Left forelimb (tissue), 1 donor: ENCODE data around the gene RADIL.

ENCODE experiments used
- DNase-seq: peaks from one replicate; pipeline ENCODE4 v3.0.0-alpha.2; 2018; ENCODE audit warnings: low spot score

The RADIL gene

DNA sequence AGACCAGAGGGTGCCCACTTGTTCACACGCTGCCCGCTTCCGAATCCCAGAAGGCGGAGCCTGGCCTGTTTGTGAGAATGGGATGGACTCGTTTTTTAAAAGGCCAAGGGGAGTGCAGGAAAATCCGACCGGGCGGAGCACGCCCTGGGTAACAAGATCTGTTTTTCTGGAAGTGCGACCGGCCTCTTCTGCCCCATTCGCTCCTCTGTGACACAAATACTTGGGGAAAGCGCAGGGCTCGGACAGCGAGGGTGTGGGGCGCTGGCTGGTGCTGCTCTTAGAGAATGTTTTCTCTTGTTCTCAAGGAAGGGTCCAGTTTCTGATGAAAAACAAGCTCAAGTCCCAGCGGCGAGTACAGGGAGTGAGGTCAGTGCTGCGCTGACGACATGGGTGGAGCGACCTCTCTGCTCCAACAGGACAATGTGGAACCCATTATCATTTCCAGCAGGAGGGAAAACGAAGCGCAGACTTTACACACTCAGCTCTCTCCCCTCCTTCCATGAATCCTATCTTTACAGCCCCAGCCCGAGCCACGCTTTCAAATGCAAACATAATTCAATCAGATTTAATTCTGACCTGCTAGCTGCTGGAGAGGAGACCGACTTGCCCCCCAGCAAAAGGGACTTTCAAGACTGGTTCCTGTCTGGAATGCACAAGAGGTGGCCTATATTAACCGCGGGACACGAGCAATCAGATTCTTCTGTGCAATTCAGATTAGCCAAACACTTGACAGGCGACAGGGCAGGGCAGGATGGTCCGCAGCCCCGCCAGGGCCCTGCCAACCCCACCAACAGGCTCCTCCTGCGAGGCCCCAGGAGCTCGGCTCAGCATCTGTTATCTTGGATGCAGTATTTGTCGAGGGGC, 1.1 kb downstream of the RADIL start:
- peak; percentile 83 for DNase-seq

DNA sequence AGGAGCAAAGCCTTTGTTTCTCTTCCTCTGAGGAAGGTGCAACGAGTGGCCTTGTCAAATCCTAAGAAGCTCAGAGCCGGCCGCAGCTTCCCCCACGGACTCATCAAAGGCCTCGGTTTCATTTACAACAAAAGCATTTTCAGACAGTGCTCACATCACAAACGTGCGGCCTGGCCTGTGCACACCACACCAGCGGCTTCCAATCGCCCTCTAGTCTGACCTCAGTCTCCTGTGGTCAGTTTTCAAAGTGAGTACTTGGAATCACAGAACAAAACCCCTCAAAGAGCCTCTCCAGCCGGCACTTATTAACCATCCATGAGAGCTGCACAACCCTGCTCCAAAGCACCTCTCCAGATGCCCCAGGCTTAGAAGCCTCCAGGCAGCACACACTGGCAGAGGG, 3.3 kb downstream of the RADIL start:
- no peak for DNase-seq

DNA sequence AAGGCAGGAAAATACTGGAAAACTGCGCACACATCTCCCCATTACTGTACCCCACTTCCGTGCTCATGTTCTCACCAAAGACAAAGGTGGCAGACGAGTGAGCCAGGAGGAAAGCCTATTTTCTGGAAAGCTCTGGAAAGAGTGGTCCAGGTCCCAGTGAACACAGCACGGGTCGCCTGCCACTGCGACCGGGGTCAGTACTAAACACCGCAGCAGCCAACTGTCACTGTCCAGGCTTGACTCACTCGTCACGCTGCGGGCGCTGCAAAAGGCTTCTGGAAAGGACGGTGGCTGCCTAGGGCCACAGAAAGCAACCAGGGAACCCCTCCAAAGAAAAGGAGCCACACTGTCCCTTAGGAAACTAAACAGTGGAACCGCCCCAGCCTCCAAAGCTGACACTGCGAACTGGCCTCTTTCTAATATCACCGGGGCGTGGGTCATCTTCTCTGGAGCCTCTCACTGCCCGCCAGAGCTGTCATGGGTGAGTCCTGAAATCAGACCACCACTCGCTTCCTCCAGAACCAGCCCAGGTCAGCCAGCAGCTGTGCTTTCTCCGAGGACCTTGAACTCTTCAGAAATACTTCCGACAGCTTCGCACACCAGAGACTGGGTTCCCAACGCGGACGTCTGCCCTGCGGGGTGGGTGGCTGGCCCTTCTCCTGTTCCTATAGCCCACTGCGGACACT, 4.0 kb downstream of the RADIL start:
- DNase-seq = no peak

DNA sequence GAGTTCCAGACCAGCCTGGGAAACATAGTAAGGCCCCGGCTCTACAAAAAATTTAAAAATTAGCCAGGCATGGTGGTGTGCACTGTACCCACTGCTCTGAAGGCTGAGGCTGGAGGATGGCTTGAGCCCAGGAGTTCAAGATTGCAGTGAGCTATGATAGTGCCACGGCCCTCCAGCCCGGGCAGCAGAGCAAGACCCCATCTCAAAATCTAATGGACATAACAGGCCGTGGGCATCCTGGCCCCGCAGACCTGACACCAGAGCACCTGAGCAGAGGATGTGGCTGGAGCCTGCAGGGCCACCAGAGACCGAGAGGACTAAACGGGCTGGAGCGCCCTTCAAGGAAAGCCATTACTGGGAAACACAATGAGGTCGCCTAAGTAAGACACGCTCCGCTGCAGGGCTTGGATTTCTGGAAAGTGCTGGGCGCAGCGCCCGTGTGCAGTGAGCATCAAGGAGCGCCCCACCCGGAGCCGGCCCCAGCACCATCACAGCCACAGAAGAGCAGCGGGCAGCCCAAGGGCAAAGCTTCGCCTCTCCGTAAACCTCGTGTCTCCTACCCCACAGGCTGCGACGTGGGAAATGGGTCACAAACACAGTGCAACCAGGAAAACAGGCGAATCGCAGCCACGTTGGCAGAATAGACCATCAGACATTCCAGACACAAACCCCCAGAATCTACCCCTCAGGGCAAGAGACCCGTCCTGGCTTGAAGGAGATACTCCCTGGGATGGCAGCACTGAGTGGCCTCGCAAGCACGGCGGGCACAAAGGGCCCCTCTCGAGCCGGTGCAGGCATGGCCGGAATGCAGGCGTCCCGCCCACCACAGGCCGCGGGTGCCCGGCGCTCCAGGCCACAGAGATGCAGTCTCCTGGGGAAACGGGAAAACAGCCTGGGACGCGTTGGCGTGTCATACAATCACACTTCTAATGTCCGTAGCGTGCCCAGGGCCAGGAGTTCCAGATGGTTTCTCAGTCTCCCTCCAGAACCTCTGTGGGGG, 4.9 kb downstream of the RADIL start:
- DNase-seq = no peak

DNA sequence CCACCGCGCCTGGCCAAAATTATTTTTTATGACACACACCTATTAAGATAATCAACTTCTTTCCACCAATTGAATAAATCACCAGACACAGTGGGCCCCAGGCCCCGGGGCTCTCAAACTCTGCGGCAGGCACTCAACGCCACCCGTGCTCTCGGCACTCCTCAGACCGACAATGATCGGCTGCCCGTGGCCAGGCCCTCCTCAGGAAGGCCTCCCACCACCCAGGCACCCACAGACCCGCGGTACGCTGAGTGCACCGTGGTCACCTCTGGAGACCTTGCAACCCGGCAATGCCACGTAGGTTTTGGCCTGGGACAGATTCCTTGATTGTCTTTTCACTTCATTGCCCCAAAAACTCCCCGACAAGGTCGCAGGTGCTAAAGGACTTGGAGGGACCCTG, 6.9 kb downstream of the RADIL start:
- DNase-seq = no peak

DNA sequence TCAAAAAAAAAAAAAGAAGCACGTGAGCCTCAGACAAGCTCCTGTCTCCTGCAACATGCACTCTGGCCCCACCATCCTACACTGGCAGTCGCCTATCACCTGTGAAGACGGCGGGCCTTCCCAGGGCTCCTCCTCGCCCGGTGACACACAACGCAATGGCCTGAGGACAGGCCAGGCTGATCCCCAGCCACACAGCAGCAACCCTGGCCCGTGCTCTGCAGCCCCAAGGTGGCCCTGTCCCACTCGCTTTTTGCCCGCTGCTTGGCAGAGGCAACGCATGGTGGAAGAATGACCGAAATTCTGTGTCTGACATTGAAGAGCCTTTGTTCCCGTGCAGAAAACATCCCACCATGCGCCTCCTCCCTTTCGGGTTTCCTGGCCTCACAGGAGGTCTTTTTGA, 8.1 kb downstream of the RADIL start:
- DNase-seq = no peak

DNA sequence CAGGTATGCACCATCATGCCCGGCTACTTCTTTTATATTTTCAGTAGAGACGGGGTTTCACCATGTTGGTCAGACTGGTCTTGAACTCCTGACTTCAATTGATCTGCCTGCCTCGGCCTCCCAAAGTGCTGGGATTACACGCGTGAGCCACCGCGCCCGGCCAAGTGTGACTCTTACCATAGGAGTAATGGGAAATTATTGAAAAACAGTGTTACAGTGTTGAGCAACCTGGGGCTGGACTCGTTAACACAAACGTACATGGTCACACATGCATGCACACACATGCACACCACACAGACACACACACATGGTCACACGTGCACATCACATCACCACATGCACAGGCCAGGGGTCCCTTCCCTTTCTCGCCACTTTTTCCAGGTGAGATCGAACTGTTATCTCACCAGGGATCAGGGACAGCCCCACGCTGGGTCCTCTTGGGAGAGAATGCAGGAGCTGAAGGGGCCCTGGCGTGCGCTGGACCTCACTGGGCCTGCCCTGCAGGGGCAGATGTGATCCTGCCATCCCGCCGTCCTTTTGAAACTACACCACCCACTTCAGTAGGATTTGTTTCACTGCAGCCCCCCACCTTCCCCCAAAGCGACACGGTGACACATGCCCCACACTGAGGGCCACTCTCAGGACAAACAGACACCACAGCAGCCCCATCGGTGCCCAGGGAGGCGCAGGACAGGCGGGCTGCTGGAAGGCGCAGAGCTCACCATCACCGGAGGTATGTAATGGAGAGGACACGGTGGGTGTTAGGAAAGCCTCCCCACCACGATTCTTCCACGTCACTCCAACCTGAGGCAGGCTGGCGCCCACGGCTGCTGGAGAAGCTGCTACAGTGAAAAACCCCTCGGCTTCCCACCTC, 10.2 kb downstream of the RADIL start:
- no peak for DNase-seq

DNA sequence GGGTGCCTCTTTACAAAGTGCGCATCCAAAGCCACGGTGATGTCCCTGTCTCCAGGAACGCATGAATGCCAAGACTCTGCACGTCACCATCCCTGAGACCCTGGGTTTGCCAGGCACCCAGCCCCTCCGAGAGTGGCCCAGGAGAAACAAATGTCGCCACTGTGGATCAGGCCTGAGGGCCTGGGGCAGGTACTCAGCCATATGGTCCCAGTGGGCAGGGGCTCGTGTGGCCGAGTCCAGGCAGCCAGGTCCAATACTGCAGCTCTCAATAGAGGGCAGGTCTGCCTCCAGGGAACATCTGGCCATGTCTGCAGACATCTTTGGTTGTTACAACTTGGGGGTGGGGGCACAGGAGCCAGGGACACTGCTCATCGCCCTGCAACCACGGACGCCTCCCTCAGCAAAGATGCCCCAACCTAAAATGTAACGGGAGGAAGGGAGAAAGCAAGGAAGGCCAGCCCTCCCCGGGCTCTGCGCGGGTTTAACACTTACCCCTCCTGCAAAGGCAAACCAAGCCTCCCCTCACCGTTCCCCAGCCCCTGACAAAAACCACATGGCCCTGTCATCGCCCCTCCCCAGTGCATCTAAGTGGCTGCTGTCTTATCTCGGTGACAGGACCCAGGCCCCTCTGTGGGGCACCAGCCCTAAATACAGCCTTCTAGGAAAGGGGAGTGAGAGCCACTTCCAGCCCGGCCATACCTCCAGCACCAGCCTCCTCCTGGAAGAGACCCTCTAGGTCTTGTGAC, 11.4 kb downstream of the RADIL start:
- DNase-seq = no peak

DNA sequence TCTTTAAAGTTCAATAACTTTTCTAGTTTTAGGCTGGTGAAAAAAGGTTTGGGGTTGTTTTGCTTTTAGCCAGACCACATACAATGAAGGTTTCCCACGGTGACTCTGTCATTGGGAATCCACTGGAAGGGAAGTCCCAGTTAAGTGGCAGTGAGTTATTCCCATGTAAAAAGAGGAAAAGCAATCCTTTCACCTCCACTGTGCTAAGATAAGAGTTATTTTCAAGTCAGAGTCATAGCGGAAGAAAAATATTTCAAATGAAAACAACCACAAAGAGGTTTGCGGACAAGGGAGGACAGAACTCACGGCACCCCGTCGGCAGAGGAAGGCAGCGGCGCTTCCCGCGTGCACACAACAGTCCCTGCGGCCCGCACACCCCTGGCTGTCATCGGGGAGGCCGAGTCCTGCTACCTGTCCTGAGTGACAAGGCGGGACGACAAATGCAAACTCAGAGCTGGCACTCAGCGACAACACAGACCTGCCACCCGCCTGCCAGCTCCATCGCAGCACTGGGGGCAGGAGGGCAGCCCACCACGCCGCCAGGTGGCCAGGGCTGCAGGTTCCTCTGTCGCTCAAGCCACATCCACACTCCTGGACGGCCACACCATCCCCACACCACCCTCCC, 12.3 kb downstream of the RADIL start:
- no peak for DNase-seq

DNA sequence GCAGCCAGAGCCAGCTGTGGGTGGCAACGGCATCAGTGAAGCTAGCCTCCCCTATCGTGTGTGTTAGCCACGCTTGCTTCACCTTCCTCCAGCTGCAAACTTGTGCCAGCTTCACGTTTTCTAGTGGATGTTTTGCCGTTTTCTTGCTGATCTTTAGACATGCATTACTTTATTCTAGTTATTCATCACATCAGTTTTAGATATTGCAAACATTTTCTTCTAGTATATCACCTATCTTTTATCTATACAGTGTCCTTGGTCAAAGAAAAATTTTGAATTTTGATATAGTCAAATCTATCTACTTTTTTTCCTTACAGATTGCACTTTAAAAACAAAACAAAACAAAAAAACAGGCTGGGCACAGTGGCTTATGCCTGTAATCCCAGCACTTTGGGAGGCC, 15.0 kb downstream of the RADIL start:
- DNase-seq = no peak

DNA sequence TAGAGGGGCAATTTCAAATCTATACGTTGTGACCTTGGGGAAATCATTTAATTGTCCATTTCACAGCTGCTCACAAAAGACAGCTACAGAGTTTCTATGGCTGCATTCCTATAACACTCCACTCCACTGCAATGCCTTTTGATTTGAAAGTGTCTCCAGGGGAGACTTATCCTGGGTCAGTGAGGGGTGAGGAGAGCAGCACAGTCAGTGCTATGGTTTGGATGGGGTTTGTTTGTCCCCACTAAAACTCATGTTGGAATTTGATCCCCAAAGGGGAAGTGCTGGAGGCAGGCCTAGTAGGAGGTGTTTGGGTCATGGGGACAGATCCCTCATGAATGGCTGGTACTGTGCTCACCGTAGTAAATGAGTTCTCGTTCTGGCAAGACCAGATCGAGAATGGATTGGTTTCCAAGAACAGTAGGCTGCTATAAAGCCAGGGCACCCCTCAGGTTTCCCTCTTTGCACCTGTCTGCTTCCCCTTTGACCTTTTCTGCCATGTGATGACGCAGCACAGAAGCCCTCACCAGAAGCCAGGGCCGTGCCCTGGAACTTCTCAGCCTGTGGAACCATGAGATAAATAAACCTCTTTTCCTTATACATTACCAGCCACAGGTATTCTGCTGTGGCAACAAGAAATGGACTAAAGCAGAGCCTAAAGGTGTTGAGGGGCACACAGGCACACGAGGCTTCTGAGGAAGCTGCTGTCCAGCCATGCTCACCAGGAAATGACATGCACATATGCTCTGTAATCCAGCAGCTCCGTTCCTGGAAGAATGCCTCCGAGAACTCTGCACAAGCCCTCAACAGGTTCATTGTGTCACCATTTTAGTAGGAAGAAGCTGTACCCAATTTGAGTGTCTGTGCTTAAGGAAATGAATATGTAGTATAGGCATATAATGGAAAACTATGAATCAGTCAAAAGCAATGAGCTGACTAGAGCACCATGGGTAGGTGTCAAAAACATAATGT, 16.7 kb downstream of the RADIL start:
- DNase-seq = no peak

DNA sequence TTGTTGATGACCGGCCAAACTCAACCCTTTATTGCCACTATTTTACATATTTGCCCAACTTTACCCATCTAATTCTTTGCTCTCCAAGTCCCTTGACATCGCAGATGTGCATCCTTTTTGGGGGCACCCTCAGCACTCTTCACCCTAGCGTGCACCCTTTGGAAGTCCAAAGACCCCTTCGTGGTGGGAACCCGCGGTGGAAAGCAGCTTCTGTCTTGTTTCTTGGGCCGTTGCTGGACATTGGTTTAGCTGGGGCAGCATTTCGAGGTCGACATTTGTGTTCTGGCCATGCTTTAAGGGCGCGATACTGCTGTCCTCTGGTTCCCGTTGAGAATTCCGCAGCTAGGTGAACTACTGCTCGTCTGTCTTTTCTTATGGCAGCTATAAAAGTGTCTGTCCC, 21.4 kb downstream of the RADIL start:
- DNase-seq = no peak

DNA sequence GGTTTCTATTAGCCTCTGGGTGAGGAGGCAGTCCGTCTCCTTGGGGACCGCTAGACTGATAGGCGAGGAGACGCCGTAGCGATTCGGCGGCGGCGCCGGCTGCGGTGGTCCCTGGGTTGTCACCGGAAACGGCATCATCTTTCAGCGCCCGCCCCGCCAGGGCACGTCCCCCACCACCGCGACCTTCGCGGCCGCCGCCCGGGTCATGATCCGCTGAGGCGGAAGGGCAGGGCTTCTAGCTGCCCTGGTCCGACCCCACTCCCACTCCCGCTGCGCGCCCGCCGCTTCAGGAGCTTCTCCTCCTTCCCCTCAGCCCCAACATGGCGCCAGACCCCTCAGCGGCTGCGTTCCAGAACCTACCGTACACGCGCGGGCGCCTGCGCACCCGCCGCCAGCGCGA, 21.8 kb downstream of the RADIL start, which contains the start of gene PAPOLB:
PAPOLB (minus strand) TSS at position 358 of the 400 bp plus-strand sequence; CDS start at position 138, 220 bp downstream.
- no peak for DNase-seq

DNA sequence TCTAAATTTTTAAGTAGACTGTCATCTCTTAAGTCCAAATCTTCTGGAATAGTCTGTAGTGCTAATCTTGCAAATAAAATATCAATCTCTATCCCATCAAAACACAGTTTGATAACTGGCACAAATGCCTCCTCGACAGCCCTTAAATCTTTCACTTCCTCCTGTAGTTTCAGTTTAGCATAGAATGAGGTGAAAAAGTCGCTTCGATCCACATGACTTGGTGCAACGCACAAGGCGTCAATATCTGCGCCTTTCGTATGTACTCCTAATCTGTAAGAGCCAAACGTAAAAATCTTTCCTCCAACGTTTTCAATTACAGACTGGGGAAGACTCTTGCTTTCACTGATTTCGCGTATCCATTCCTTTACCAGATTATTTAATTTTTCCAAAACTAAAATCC, 22.3 kb downstream of the RADIL start:
- DNase-seq = no peak

DNA sequence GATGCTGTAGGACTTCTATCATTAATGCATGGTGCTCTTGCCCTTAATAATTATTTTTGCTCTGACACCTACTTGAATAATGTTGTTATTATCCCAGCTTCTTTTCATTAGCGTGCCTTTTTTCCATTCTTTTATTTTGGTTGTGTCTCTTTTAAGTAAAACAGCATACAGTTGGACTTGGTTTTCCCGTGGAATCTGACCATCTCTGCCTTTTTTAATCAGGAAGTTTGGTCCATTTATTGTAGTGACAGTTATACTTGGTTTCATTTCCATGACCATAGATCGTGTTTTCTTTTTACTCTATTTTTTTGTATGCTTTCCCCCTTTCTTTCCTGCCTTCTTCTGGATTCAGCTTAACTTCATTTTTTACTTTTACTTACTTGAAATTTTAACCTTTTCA, 26.3 kb downstream of the RADIL start:
- DNase-seq = no peak

DNA sequence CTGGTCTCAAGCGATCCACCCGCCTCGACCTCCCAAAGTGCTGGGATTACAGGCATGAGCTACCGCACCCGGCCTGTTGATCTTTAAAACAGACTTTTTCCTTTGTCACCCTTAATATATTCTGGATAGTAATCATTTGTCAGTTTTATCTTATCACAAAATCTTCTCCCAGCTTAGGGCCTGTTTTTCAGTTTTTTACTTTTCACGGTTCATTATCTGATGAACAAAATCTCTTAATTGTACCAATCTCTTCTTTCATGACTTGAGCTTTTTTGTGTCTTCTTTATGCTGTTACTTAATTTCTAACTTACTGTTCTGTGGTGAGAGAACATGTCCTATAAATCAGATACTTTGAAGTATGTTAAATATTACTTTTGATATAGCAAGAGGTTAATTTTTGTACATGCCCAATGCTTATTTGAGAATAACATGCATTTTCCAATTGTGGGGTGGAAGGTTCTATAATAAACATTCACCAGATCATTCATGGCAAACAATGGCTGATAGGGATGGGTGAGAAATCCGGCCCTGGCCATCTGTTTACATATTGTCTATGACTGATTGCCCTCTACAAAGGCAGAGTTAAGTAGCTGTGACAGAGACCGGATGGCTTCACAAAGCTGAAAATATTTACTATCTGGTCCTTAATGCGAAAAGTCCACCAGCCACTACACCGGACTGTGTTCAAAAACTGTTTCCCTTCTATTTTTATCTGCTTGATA, 27.0 kb downstream of the RADIL start:
- no peak for DNase-seq

DNA sequence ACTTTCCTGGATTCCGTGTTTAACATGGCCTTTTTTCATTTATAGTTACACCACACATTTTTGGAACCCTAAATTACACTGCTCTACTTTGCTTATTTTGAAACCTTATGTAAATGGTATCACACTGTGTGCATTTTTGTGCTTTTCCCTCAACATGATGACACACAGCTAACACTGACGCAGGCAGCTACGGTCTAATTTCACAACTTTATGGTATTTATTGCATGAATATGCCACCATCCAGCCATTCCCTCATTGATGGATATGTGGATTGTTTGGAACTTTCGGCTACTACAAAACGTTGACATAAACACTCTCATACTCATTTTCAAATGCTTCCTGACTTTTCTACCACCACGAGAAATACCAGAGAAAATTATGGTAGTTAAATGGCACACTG, 28.6 kb downstream of the RADIL start:
- no peak for DNase-seq
